Measurements from ENCODE around the gene KMT2E. TPM values are rescaled to one million over a fixed set of nuclear protein-coding genes. Genes with fewer than 3 reads are reported as not detected.
"Not testable (repeated sequence)": the region's sequence is repeated elsewhere in the genome, so short reads cannot be mapped to it uniquely, and the experiment has no call there.

KMT2E gene
- total and polyA plus RNA-seq, 4 experiments from 2014 or later, result 109 to 244 (median 218) TPM

DNA sequence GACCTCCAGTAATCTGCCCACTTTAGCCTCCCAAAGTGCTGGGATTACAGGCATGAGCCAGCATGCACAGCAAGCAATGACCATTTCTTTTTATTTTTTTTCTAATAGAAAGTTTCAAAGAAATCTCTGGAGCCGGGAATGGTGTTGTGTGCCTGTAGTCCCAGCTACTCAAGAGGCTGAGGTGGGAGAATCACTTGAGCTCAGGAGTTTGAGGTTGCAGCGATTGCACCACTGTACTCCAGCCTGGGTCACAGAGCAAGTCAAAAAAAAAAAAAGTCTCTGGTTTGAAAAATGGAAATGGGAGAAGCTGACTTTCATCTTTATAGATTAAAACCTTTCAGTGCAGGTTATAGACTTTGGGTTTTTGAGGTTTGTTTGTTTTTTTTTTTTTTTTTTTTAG lies 44.8 kb upstream of the KMT2E start:
- no peaks in the 10 kb centered on the region for H3K36me3 ChIP-seq (ENCODE audit: insufficient read depth, low read length)
- H3K4me3 ChIP-seq (ENCODE audit: low read length in 2 of 2), result no peak overlapping the region
- no peaks in the 10 kb centered on the region for H3K4me1 ChIP-seq (ENCODE audit: insufficient read depth, low read length)
- ChIA-PET POLR2A (ENCODE audit: partially characterized antibody) (no interaction called here), CTCF (ENCODE audit: partially characterized antibody) (interaction anchor here (4.7 kb wide), 1 partner anchor 12 kb away, joined by 21 read pairs; no protein-coding TSS in a partner anchor)
- no peaks in the 10 kb centered on the region for H3K27me3 Mint-ChIP-seq
- peaks cover 0 to 1% of the 10 kb centered on the region in 2 donors for H3K36me3 Mint-ChIP-seq
- H3K4me3 Mint-ChIP-seq, result no peak overlapping the region
- no peak for DNase-seq
- H3K4me1 Mint-ChIP-seq, result peaks cover 0 to 5% (median 0%) of the 10 kb centered on the region in 4 donors
- no peaks in the 10 kb centered on the region for H3K27me3 ChIP-seq (ENCODE audit: insufficient read depth, low read length)
- no peak overlapping the region for H3K27ac ChIP-seq (ENCODE audit: low read depth, low read length)
- H3K27ac Mint-ChIP-seq, result no peak overlapping the region
- no peaks in the 10 kb centered on the region for H3K9me3 ChIP-seq (ENCODE audit: control insufficient read depth in 1 of 2, low read length in 2 of 2)
- intact Hi-C loops (cut with micrococcal nuclease), result no loop called here
- H3K9me3 Mint-ChIP-seq, result peaks cover 0 to under 1% (median 0%) of the 10 kb centered on the region in 8 donors

DNA sequence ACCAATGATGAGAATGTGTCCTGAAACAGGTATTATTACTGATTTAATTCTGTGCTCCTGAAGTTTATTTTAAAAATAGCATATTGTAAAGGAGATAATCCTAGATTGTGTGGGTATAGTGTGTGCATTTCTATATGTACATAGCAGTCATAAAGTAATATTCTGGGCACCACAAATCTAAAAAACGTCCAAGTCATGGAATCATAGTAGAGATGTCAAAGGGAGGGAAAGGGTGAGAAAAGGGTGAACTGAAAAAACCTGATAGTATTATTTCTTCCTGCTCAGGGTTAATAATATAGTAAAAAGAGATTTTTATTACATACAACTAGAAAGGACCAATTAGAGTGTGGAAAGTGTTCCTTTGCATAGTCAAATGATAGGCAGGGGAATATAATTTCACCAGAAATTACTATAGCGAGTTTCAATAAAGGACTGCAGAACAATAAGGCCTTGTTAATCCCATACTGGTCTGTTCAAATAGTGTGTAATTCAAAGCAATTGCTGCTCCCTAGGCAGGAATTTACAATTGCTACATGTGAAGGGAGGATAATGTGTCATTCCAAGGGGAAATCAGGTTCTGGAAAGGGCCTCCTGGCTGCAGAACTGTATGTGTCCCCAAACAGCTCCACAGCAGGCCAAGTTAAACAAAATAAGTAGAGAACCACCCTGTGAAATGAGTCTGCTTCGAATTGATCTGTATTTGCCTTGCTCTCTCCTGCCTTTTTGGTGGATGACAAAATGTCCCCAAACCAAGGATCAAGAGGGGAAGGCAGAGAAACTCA lies 42.5 kb upstream of the KMT2E start:
- H3K27me3 Mint-ChIP-seq, result no peaks in the 10 kb centered on the region
- CTCF ChIA-PET (ENCODE audit: partially characterized antibody), result interaction anchor here (2.0 to 4.7 kb wide), 2 partner anchors 10 kb away, joined by 10 to 21 read pairs; no protein-coding TSS in a partner anchor
- H3K27ac Mint-ChIP-seq, result peak overlapping the region in 2 of 7 donors; percentile 51 to 59
- no peaks in the 10 kb centered on the region for H3K9me3 ChIP-seq (ENCODE audit: control insufficient read depth in 1 of 2, low read length in 2 of 2)
- no peak overlapping the region for H3K4me3 Mint-ChIP-seq
- no peaks in the 10 kb centered on the region for H3K4me1 ChIP-seq (ENCODE audit: insufficient read depth, low read length)
- intact Hi-C loops (cut with micrococcal nuclease), result no loop called here
- DNase-seq, result no peak
- H3K27ac ChIP-seq (ENCODE audit: low read depth, low read length), result no peak overlapping the region
- no peaks in the 10 kb centered on the region for H3K9me3 Mint-ChIP-seq
- H3K4me1 Mint-ChIP-seq, result peaks cover 0 to 7% (median 0%) of the 10 kb centered on the region in 4 donors
- no peaks in the 10 kb centered on the region for H3K36me3 ChIP-seq (ENCODE audit: insufficient read depth, low read length)
- H3K27me3 ChIP-seq (ENCODE audit: insufficient read depth, low read length), result no peaks in the 10 kb centered on the region
- no peaks in the 10 kb centered on the region for H3K36me3 Mint-ChIP-seq
- H3K4me3 ChIP-seq (ENCODE audit: low read length in 2 of 2), result no peak overlapping the region
- POLR2A ChIA-PET (ENCODE audit: partially characterized antibody), result no interaction called here

DNA sequence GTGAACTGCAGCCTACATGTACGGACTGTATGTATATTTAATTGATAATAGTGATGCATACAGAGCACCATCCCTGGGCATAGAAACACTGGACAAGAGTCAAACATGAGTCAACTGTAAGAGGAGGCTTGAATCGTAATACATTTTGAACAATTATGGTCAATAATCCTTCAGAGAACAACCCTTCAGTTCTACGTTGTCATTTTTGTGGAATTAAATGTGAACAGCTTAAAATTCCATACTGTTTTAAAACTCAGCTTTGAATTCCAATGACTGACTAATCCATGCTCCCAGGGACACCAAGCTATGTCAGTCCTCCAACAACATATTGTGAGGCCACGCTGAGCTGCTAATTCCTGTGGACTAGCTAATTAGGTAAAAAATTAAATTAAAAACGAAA lies 41.5 kb upstream of the KMT2E start:
- ChIA-PET POLR2A (ENCODE audit: partially characterized antibody) (no interaction called here), CTCF (ENCODE audit: partially characterized antibody) (interaction anchor here (0.6 to 2.0 kb wide), 3 partner anchors 9 to 89 kb away, joined by 3 to 10 read pairs (median 3); no protein-coding TSS in a partner anchor)
- Histone ChIP-seq H3K27ac (ENCODE audit: low read depth, low read length) (no peak overlapping the region), H3K4me3 (ENCODE audit: low read length in 2 of 2) (no peak overlapping the region), H3K27me3 (ENCODE audit: insufficient read depth, low read length) (no peaks in the 10 kb centered on the region), H3K36me3 (ENCODE audit: insufficient read depth, low read length) (no peaks in the 10 kb centered on the region), H3K9me3 (ENCODE audit: control insufficient read depth in 1 of 2, low read length in 2 of 2) (no peaks in the 10 kb centered on the region), H3K4me1 (ENCODE audit: insufficient read depth, low read length) (no peaks in the 10 kb centered on the region)
- Mint-ChIP-seq H3K36me3 (no peaks in the 10 kb centered on the region), H3K9me3 (no peaks in the 10 kb centered on the region), H3K27ac (peak overlapping the region in 1 of 7 donors; percentile 8), H3K4me1 (peaks cover 0 to 4% (median 0%) of the 10 kb centered on the region in 4 donors), H3K4me3 (no peak overlapping the region), H3K27me3 (no peaks in the 10 kb centered on the region)
- DNase-seq, result no peak
- intact Hi-C loops (cut with micrococcal nuclease), result no loop called here

DNA sequence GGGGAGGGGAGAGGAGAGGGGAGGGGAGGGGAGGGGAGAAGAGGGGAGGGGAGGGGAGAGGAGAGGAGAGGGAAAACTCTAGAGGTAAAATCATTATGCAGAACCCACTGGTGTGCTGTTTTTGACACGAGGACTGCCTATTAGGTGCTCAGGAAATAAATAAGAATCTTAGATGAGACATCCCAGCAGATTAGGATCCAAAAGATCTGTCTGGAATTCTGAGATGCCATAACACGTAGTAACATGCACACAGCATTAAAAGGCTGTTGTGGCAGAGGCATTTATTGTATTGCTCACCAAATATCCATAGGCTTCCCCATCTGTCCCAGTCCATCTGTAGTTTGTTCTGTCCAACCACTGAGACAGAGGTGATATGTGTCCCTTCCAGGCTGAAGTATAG lies 40.8 kb upstream of the KMT2E start:
- Histone ChIP-seq H3K27me3 (ENCODE audit: insufficient read depth, low read length) (no peaks in the 10 kb centered on the region), H3K4me3 (ENCODE audit: low read length in 2 of 2) (no peak overlapping the region), H3K4me1 (ENCODE audit: insufficient read depth, low read length) (no peaks in the 10 kb centered on the region), H3K9me3 (ENCODE audit: control insufficient read depth in 1 of 2, low read length in 2 of 2) (no peaks in the 10 kb centered on the region), H3K36me3 (ENCODE audit: insufficient read depth, low read length) (no peaks in the 10 kb centered on the region), H3K27ac (ENCODE audit: low read depth, low read length) (no peak overlapping the region)
- Mint-ChIP-seq H3K4me1 (peaks cover 0 to 4% (median 0%) of the 10 kb centered on the region in 4 donors), H3K27ac (peak overlapping the region in 1 of 7 donors; percentile 43), H3K36me3 (no peaks in the 10 kb centered on the region), H3K9me3 (no peaks in the 10 kb centered on the region), H3K27me3 (no peaks in the 10 kb centered on the region), H3K4me3 (no peak overlapping the region)
- intact Hi-C loops (cut with micrococcal nuclease), result no loop called here
- CTCF ChIA-PET (ENCODE audit: partially characterized antibody), result interaction anchor here (0.6 to 2.0 kb wide), 3 partner anchors 8 to 90 kb away, joined by 3 to 10 read pairs (median 4); no protein-coding TSS in a partner anchor
- DNase-seq, result no peak
- POLR2A ChIA-PET (ENCODE audit: partially characterized antibody), result no interaction called here

DNA sequence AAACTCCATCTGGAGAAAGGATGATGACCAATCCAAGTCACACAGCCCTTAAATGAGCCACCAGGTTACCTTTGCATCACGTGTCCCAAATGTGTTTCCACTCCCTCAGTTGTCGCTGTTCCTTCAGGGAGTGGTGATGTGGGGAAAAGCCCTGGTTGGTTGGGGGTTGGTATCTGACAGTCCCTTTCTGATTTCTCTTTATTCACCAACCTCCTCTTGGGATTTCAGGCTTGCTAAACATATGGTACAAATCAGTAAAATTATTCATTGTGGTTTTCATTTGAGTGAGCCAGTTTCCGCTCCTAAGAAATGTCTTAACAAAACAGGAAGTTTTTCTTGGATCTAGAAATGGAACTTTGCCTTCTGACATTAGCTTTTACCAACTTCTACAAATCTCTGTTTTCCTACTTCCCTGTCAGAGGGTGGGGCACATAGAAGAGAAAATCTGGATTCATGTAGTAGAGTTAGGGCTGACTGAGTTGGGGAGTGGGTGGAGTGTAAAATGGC lies 40.0 kb upstream of the KMT2E start:
- H3K27ac Mint-ChIP-seq, result peak overlapping the region in 4 of 7 donors; percentile 43 to 73 (median 69)
- H3K4me1 Mint-ChIP-seq, result peaks cover 0 to 3% (median 0%) of the 10 kb centered on the region in 4 donors

DNA sequence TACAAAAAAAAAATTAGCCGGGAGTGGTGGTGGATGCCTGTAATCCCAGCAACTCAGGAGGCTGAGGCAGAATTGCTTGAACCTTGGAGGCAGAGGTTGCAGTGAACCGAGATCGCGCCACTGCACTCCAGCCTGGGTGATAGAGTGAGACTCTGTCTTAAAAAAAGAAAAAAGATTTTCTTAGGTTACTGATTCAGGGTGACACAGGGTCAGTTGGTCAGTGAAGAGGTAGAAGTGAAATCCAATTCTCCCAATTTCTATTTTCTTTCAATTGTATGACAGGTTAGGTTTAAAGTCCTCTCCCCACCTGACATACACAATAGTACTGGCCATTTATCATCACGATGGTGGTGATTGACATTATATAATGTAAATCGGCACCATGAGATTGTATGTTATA lies 38.5 kb upstream of the KMT2E start:
- H3K4me3 ChIP-seq (ENCODE audit: low read length in 2 of 2); H3K27me3 Mint-ChIP-seq; DNase-seq; H3K27ac ChIP-seq (ENCODE audit: low read depth, low read length); intact Hi-C loops (cut with micrococcal nuclease); H3K4me1 Mint-ChIP-seq; H3K36me3 ChIP-seq (ENCODE audit: insufficient read depth, low read length); H3K9me3 Mint-ChIP-seq; H3K9me3 ChIP-seq (ENCODE audit: control insufficient read depth in 1 of 2, low read length in 2 of 2); H3K4me3 Mint-ChIP-seq; H3K27ac Mint-ChIP-seq; CTCF ChIA-PET (ENCODE audit: partially characterized antibody); POLR2A ChIA-PET (ENCODE audit: partially characterized antibody); H3K36me3 Mint-ChIP-seq; H3K4me1 ChIP-seq (ENCODE audit: insufficient read depth, low read length); H3K27me3 ChIP-seq (ENCODE audit: insufficient read depth, low read length): not testable (repeated sequence)

More for the DNA sequence above, 40.0 kb upstream of the KMT2E start:
- intact Hi-C loops (cut with micrococcal nuclease), result no loop called here
- ChIA-PET CTCF (ENCODE audit: partially characterized antibody) (interaction anchor here (1.1 kb wide), 1 partner anchor 81 kb away, joined by 4 read pairs; no protein-coding TSS in a partner anchor), POLR2A (ENCODE audit: partially characterized antibody) (interaction anchor here (0.7 kb wide), 1 partner anchor 29 kb away, joined by 3 read pairs; no protein-coding TSS in a partner anchor)
- no peak overlapping the region for H3K4me3 ChIP-seq (ENCODE audit: low read length in 2 of 2)
- DNase-seq, result no peak
- no peaks in the 10 kb centered on the region for H3K36me3 Mint-ChIP-seq
- no peak overlapping the region for H3K27ac ChIP-seq (ENCODE audit: low read depth, low read length)
- H3K9me3 Mint-ChIP-seq, result no peaks in the 10 kb centered on the region
- H3K4me3 Mint-ChIP-seq, result no peak overlapping the region
- no peaks in the 10 kb centered on the region for H3K27me3 ChIP-seq (ENCODE audit: insufficient read depth, low read length)
- no peaks in the 10 kb centered on the region for H3K36me3 ChIP-seq (ENCODE audit: insufficient read depth, low read length)
- H3K9me3 ChIP-seq (ENCODE audit: control insufficient read depth in 1 of 2, low read length in 2 of 2), result no peaks in the 10 kb centered on the region
- H3K27me3 Mint-ChIP-seq, result no peaks in the 10 kb centered on the region
- H3K4me1 ChIP-seq (ENCODE audit: insufficient read depth, low read length), result no peaks in the 10 kb centered on the region

DNA sequence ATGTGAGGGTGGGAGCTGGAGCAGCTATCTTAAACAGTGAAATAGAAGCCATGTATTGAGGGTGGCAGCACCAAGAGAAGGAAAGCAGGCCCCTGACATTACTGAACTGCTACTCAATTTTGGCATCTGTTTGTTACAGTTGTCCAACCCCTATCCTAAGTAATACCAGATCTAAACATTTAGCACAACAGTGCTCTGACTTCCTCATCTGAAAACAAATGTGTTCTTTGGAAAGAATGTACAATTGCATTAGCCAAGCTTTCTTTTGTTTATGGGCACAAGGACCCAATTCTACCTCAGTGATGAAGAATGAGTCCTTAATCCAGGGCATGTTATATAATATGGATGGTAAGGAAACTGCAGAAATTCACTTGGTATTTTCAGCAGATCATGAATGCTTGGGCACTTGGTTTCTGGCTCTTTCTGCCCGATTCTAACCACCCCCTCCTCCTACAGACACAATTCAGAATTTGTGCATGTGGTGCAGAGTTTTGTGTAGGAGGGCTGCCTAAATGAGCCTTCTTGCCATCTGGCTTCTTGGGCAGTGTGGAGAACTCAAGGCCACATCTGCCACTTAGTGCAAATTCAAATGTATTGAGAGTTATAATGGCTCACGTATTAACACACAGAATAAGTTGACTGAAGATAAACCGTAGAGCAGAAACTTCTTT lies 36.9 kb upstream of the KMT2E start:
- intact Hi-C loops (cut with micrococcal nuclease), result no loop called here
- Mint-ChIP-seq H3K36me3 (no peaks in the 10 kb centered on the region), H3K27me3 (no peaks in the 10 kb centered on the region), H3K27ac (peak overlapping the region in 4 of 7 donors; percentile 6 to 60 (median 46)), H3K4me3 (no peak overlapping the region), H3K9me3 (no peaks in the 10 kb centered on the region), H3K4me1 (peaks cover under 1 to 13% (median 4%) of the 10 kb centered on the region in 4 donors)
- no peaks in the 10 kb centered on the region for H3K36me3 ChIP-seq (ENCODE audit: insufficient read depth, low read length)
- no peak overlapping the region for H3K4me3 ChIP-seq (ENCODE audit: low read length in 2 of 2)
- no peaks in the 10 kb centered on the region for H3K27me3 ChIP-seq (ENCODE audit: insufficient read depth, low read length)
- H3K9me3 ChIP-seq (ENCODE audit: control insufficient read depth in 1 of 2, low read length in 2 of 2), result no peaks in the 10 kb centered on the region
- POLR2A ChIA-PET (ENCODE audit: partially characterized antibody), result interaction anchor here (1.3 kb wide), 1 partner anchor 36 kb away, joined by 3 read pairs; the partner anchor contains the start of gene KMT2E
- CTCF ChIA-PET (ENCODE audit: partially characterized antibody), result interaction anchor here (1.2 to 8.9 kb wide), 2 partner anchors 32 to 62 kb away, joined by 3 to 160 read pairs; no protein-coding TSS in a partner anchor
- H3K4me1 ChIP-seq (ENCODE audit: insufficient read depth, low read length), result peaks cover 8% of the 10 kb centered on the region
- no peak overlapping the region for H3K27ac ChIP-seq (ENCODE audit: low read depth, low read length)
- DNase-seq, result no peak

Measured in CD4-positive, alpha-beta memory T cell (primary cell).